ENCODE results near the gene SHROOM3.

The SHROOM3 gene

DNA sequence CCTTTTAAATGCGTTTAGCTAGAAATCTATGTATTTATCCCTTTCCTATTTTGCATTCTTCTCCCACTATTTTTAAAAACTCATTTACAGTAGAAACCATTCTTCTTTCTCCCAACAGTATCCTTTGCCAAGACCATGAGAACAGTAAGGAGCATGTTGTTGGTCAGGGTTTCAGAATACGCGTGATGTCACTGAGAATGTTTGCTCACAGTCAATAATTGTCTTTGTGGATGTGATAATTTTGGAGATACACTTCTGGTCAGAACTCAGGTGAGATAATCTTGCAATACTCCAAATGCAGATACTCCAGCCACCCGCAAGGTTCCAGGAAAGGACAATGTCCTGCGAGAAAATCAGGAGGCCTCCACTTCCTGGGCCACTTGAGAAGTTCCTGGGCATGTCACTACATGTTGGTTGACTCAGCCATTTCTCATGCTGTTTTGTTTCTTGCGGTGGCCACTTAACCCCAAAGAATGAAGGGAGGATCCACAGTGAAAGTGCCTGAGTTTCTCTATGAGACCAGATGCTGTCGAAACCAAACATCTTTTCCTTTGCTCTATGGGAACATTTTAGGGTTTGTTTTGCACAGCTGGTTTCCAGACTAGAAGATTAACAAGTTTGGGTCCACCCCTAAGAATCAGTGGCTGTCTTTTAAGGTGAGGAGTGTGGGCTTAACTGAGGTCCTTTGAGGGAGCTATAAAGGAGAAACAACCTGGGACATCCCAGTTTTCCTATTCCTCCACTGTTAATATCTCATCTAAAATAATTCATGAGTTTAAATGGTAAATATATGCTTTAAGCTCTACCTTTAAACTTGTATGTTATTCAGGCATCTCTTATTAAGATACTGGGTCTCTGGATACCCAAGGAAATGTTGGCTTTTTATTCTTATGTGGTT lies 346.9 kb downstream of the SHROOM3 start:
- no peak overlapping the region for H3K4me3 ChIP-seq (ENCODE audit: low read depth, low read length)
- TF ChIP-seq, protein P1, sequence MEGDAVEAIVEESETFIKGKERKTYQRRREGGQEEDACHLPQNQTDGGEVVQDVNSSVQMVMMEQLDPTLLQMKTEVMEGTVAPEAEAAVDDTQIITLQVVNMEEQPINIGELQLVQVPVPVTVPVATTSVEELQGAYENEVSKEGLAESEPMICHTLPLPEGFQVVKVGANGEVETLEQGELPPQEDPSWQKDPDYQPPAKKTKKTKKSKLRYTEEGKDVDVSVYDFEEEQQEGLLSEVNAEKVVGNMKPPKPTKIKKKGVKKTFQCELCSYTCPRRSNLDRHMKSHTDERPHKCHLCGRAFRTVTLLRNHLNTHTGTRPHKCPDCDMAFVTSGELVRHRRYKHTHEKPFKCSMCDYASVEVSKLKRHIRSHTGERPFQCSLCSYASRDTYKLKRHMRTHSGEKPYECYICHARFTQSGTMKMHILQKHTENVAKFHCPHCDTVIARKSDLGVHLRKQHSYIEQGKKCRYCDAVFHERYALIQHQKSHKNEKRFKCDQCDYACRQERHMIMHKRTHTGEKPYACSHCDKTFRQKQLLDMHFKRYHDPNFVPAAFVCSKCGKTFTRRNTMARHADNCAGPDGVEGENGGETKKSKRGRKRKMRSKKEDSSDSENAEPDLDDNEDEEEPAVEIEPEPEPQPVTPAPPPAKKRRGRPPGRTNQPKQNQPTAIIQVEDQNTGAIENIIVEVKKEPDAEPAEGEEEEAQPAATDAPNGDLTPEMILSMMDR (IDR thresholded peaks at IDR 0.05; ENCODE audit: insufficient read depth, low read depth, low read length, missing control alignments), result no peak
- peak; percentile 92 for DNase-seq (ENCODE audit: low read depth)

DNA sequence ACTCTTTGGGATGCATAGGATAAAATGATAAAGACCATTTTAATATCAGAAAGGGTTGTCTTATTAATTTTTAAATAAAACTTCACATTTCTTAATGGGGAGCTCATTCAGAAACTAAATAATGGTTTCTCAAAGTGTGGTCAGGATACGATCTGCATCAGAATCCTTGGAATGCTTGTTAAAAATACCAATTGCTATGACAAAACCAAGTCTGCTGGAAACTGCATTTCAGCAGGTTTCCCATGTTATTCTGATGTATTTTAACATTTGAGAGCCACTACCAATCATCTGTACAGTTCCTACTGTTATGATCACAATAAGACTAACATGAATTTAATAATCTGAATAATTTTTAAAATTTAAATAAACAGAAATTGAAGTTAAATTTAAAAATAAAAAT lies 347.8 kb downstream of the SHROOM3 start:
- no peak for DNase-seq (ENCODE audit: low read depth)
- TF ChIP-seq, protein P1 (IDR thresholded peaks at IDR 0.05; ENCODE audit: insufficient read depth, low read depth, low read length, missing control alignments), result no peak
- no peak overlapping the region for H3K4me3 ChIP-seq (ENCODE audit: low read depth, low read length)

DNA sequence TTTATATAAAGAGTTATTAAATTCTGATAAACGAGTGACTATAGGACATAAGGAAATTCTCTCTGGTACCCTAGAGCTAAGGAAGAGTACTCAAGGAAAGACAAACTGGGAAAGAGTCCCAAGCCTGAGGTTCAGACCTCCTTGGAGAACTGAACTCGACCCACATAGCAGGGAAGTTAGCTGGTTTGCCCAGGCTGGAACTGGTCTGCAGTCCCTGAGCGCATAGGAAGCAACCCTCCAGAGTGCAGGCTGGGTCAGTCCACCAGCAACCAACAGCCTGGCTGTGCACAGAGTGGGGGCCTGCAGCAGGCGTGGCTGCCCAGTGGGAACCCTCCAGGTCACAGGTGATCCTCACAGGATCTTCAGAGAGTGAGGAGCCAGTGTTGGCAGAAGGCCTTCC lies 348.8 kb downstream of the SHROOM3 start:
- no peak overlapping the region for H3K4me3 ChIP-seq (ENCODE audit: low read depth, low read length)
- no peak for DNase-seq (ENCODE audit: low read depth)
- TF ChIP-seq, protein P1 (IDR thresholded peaks at IDR 0.05; ENCODE audit: insufficient read depth, low read depth, low read length, missing control alignments), result no peak

- H3K4me3 ChIP-seq (ENCODE audit: low read depth, low read length), result no peak overlapping the region
- TF ChIP-seq, protein P1 (IDR thresholded peaks at IDR 0.05; ENCODE audit: insufficient read depth, low read depth, low read length, missing control alignments), result peak; percentile 33
- DNase-seq (ENCODE audit: low read depth), result peak; percentile 40
Measured at GRCh38 chr4:76784237-76784636, 349.2 kb downstream of the SHROOM3 start.

- H3K4me3 ChIP-seq (ENCODE audit: low read depth, low read length), result no peak overlapping the region
- DNase-seq (ENCODE audit: low read depth), result no peak
- TF ChIP-seq, protein P1 (IDR thresholded peaks at IDR 0.05; ENCODE audit: insufficient read depth, low read depth, low read length, missing control alignments), result no peak
Measured at GRCh38 chr4:76787898-76788297, 352.9 kb downstream of the SHROOM3 start.

DNA sequence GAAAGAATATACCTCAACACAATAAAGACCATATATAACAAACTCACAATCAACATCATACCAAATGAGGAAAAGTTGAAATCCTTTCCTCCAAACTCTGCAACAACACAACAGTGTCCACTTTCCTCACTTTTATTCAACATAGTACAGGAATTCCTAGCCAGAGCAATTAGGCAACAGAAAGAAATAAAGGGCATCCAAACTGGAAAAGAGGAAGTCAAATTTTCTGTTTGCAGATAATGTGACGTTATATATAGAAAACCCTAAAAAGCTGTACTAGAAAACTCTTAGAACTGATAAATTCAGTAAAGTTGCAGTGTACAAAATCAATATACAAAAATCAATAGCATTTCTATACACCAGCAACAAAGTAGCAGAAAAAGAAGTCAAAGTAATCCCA lies 355.3 kb downstream of the SHROOM3 start:
- TF ChIP-seq, protein P1 (IDR thresholded peaks at IDR 0.05; ENCODE audit: insufficient read depth, low read depth, low read length, missing control alignments), result no peak
- no peak for DNase-seq (ENCODE audit: low read depth)
- no peak overlapping the region for H3K4me3 ChIP-seq (ENCODE audit: low read depth, low read length)
